H1 (cell line): Measurements from ENCODE around the gene SRRM3. TPM values are rescaled to one million over a fixed set of nuclear protein-coding genes. Genes with fewer than 3 reads are reported as not detected.
A peak's percentile ranks its signal among the peaks of the same experiment; 100 is the strongest.

ENCODE experiments used
- CTCF ChIA-PET: fragments of 300-600 bp; sonication (Branson Sonifier 250); formaldehyde crosslinking; loops from one replicate; lab custom pipeline; 2021; ENCODE audit not compliant: partially characterized antibody; lab: Charles Lee
- POLR2A ChIA-PET: fragments of 300-600 bp; sonication (Branson Sonifier 250); formaldehyde crosslinking; loops from one replicate; lab custom pipeline; 2021; ENCODE audit warnings: inconsistent platforms; ENCODE audit not compliant: partially characterized antibody; lab: Charles Lee
- DNase-seq, 2 experiments: peaks; one replicate each; pipeline versions ENCODE4 v3.0.0 to v3.0.0-alpha.2; 2010 to 2022; ENCODE audit warnings: low spot score in 2 of 2, low read depth in 1 of 2, mixed read lengths in 1 of 2
- FAIRE-seq: peaks from 2 replicates; lab custom pipeline; 2011; peaks lifted over from hg19 to GRCh38; lab: Jason Lieb, UNC
- H2AFZ ChIP-seq: 2 replicates; pipeline ENCODE4 v1.8.1; 2012; ENCODE audit warnings: low read length, inconsistent platforms
- H2AK5ac ChIP-seq: 2 replicates; pipeline ENCODE4 v1.6.1; 2013; ENCODE audit warnings: low read depth, low read length
- H2BK120ac ChIP-seq: replicated peaks from 2 replicates; pipeline ENCODE3; 2013; ENCODE audit warnings: low read depth, low read length, inconsistent platforms
- H2BK12ac ChIP-seq: 2 replicates; pipeline ENCODE4 v1.6.1; 2013; ENCODE audit warnings: low read depth, low read length
- H2BK15ac ChIP-seq: 2 replicates; pipeline ENCODE4 v1.6.1; 2013; ENCODE audit warnings: low read length
- H2BK20ac ChIP-seq: 2 replicates; pipeline ENCODE4 v1.6.1; 2013; ENCODE audit warnings: low read length
- H2BK5ac ChIP-seq: 2 replicates; pipeline ENCODE4 v1.6.1; 2013; ENCODE audit warnings: low read depth, low read length
- H3K14ac ChIP-seq: 2 replicates; pipeline ENCODE4 v1.6.1; 2013; ENCODE audit warnings: inconsistent platforms; ENCODE audit not compliant: insufficient read length
- H3K18ac ChIP-seq: 2 replicates; pipeline ENCODE4 v1.6.1; 2013; ENCODE audit warnings: low read length; ENCODE audit errors: extremely low read depth
- H3K23ac ChIP-seq: 2 replicates; pipeline ENCODE4 v1.6.1; 2013; ENCODE audit warnings: inconsistent platforms; ENCODE audit not compliant: insufficient read length
- H3K23me2 ChIP-seq: 2 replicates; pipeline ENCODE4 v1.6.1; 2013; ENCODE audit warnings: low read depth, low read length
- H3K27ac ChIP-seq: 2 replicates; pipeline ENCODE4 v1.6.1; 2011; ENCODE audit warnings: low read depth, low read length, inconsistent platforms
- H3K27me3 ChIP-seq, 4 experiments: replicated peaks in 1 of 4; 1 replicate in 1 of 4; 2 replicates in 3 of 4; pipeline versions ENCODE4 v1.6.1 to v1.8.1; 2011 to 2013; ENCODE audit warnings: low read length in 3 of 4, mild to moderate bottlenecking in 3 of 4, inconsistent platforms in 2 of 4, mixed read lengths in 2 of 4, moderate library complexity in 1 of 4; ENCODE audit not compliant: control insufficient read depth in 3 of 4, insufficient read depth in 3 of 4; ENCODE audit errors: extremely low read depth in 1 of 4
- H3K36me3 ChIP-seq, 4 experiments: 2 replicates each; pipeline versions ENCODE4 v1.6.1 to v1.8.1; 2011 to 2013; ENCODE audit warnings: mild to moderate bottlenecking in 4 of 4, low read length in 3 of 4, moderate library complexity in 2 of 4, control low read depth in 1 of 4, inconsistent platforms in 1 of 4; ENCODE audit not compliant: insufficient read depth in 4 of 4, control insufficient read depth in 2 of 4
- H3K4ac ChIP-seq: replicated peaks from 2 replicates; pipeline ENCODE3; 2013; ENCODE audit warnings: low read length, low read depth, mixed read lengths, inconsistent platforms; ENCODE audit not compliant: insufficient read length
- H3K4me1 ChIP-seq, 4 experiments: replicated peaks in 1 of 4; 1 replicate in 1 of 4; 2 replicates in 3 of 4; pipeline versions ENCODE4 v1.6.1 to v1.8.1; 2011 to 2013; ENCODE audit warnings: low read length in 3 of 4, inconsistent platforms in 2 of 4, mixed read lengths in 1 of 4; ENCODE audit not compliant: insufficient read depth in 4 of 4, control insufficient read depth in 3 of 4
- H3K4me2 ChIP-seq, 2 experiments: 2 replicates each; pipeline versions ENCODE4 v1.6.1 to v1.8.1; 2011 to 2013; ENCODE audit warnings: low read depth in 2 of 2, low read length in 2 of 2, control low read depth in 1 of 2, inconsistent platforms in 1 of 2, mild to moderate bottlenecking in 1 of 2; ENCODE audit not compliant: insufficient read depth in 1 of 2
- H3K4me3 ChIP-seq, 4 experiments: fragments of 200-600, 300-600 bp in 1 of 4; sonication (generic), shearing (Covaris generic), sonication (Bioruptor Twin) in 1 of 4; 2 replicates each; pipeline versions ENCODE4 v1.5.1 to v1.8.1; 2011 to 2016; ENCODE audit warnings: low read length in 4 of 4, low read depth in 3 of 4, control low read depth in 2 of 4, inconsistent platforms in 2 of 4, mild to moderate bottlenecking in 2 of 4, mixed read lengths in 1 of 4, moderate library complexity in 1 of 4; ENCODE audit not compliant: insufficient read depth in 2 of 4; ENCODE audit errors: extremely low read depth in 1 of 4
- H3K56ac ChIP-seq: replicated peaks from 2 replicates; pipeline ENCODE3; 2013; ENCODE audit warnings: low read depth, mild to moderate bottlenecking, mixed read lengths, low read length, inconsistent platforms; ENCODE audit not compliant: insufficient read length
- H3K79me1 ChIP-seq: 2 replicates; pipeline ENCODE4 v1.6.1; 2013; ENCODE audit warnings: low read depth, low read length, control low read depth
- H3K79me2 ChIP-seq, 2 experiments: 2 replicates each; pipeline versions ENCODE4 v1.6.1 to v1.8.1; 2012 to 2013; ENCODE audit warnings: low read length in 2 of 2, mild to moderate bottlenecking in 2 of 2, inconsistent platforms in 1 of 2; ENCODE audit not compliant: insufficient read depth in 2 of 2, control insufficient read depth in 1 of 2
- H3K9ac ChIP-seq, 4 experiments: replicated peaks in 1 of 4; 1 replicate in 1 of 4; 2 replicates in 3 of 4; pipeline versions ENCODE4 v1.6.1 to v1.8.1; 2011 to 2013; ENCODE audit warnings: low read depth in 3 of 4, low read length in 3 of 4, control low read depth in 2 of 4, mild to moderate bottlenecking in 2 of 4, moderate library complexity in 2 of 4, inconsistent platforms in 1 of 4; ENCODE audit errors: extremely low read depth in 1 of 4
- H3K9me3 ChIP-seq, 2 experiments: 2 replicates each; pipeline versions ENCODE4 v1.6.1 to v1.8.1; 2012 to 2013; ENCODE audit warnings: mild to moderate bottlenecking in 2 of 2, moderate library complexity in 2 of 2, control low read depth in 1 of 2, inconsistent platforms in 1 of 2, low read depth in 1 of 2, low read length in 1 of 2, mixed read lengths in 1 of 2; ENCODE audit not compliant: insufficient read depth in 2 of 2
- H4K20me1 ChIP-seq, 2 experiments: replicated peaks in 1 of 2; 2 replicates each; pipeline versions ENCODE3 to v1.8.1; 2011 to 2013; ENCODE audit warnings: inconsistent platforms in 2 of 2, low read length in 2 of 2, mild to moderate bottlenecking in 1 of 2; ENCODE audit not compliant: insufficient read depth in 2 of 2, control insufficient read depth in 1 of 2
- H4K5ac ChIP-seq: 2 replicates; pipeline ENCODE4 v1.6.1; 2013; ENCODE audit warnings: low read length, low read depth, mixed read lengths, inconsistent platforms; ENCODE audit not compliant: insufficient read length
- H4K8ac ChIP-seq: 2 replicates; pipeline ENCODE4 v1.8.0; 2013; ENCODE audit warnings: mild to moderate bottlenecking, moderate library complexity, low read length, inconsistent platforms; ENCODE audit not compliant: insufficient read depth; ENCODE audit errors: extremely low read depth
- H4K91ac ChIP-seq: replicated peaks from 2 replicates; pipeline ENCODE3; 2013; ENCODE audit warnings: low read length, mixed read lengths, inconsistent platforms; ENCODE audit not compliant: insufficient read length
- BCL11A ChIP-seq, 2 experiments: IDR thresholded peaks; one replicate each; pipeline ENCODE4 v1.6.1; 2011; ENCODE audit warnings: low read depth in 2 of 2, low read length in 2 of 2, mild to moderate bottlenecking in 2 of 2
- BRCA1 ChIP-seq: IDR thresholded peaks from 2 replicates; pipeline ENCODE4 v1.6.1; 2012; ENCODE audit warnings: low read depth, low read length, improper control_type of control experiment
- CHD1 ChIP-seq: IDR thresholded peaks from 2 replicates; pipeline ENCODE4 v1.6.1; 2012; ENCODE audit warnings: low read depth, low read length, improper control_type of control experiment
- JUND ChIP-seq: IDR thresholded peaks from 2 replicates; pipeline ENCODE4 v1.6.1; 2011; ENCODE audit warnings: mild to moderate bottlenecking, improper control_type of control experiment, low read length
- RNF2 ChIP-seq: fragments of 200-900, 300-1000 bp; sonication (generic); IDR thresholded peaks from 2 replicates; pipeline ENCODE4 v1.7.1; 2016; ENCODE audit warnings: borderline replicate concordance, low read depth, mild to moderate bottlenecking, antibody characterized with exemption, low read length; ENCODE audit not compliant: poor library complexity, severe bottlenecking; ENCODE audit errors: missing control alignments
- RXRA ChIP-seq: IDR thresholded peaks from 2 replicates; pipeline ENCODE4 v1.6.1; 2011; ENCODE audit warnings: low read depth, mild to moderate bottlenecking, low read length, moderate library complexity; ENCODE audit not compliant: insufficient read depth
- SUZ12 ChIP-seq: fragments of 200-600 bp; sonication (generic); IDR thresholded peaks from 2 replicates; pipeline ENCODE4 v1.6.1; 2012; ENCODE audit warnings: mild to moderate bottlenecking, inconsistent platforms, low read length, moderate library complexity, mixed read lengths
- WGBS, 2 experiments: shearing (Covaris generic) in 1 of 2; methylation state at CpG; one replicate each; pipeline versions ENCODE4 v1.1.6 to v1.1.7; 2013 to 2015; ENCODE audit warnings: low lambda C conversion rate in 2 of 2, mixed read lengths in 2 of 2, inconsistent platforms in 1 of 2, low coverage in 1 of 2, missing lambda C conversion rate in 1 of 2; ENCODE audit not compliant: insufficient replicate concordance in 2 of 2, insufficient coverage in 1 of 2, insufficient read length in 1 of 2; ENCODE audit errors: extremely low coverage in 1 of 2, missing lambda C conversion rate in 1 of 2; 5-methylcytosine and 5-hydroxymethylcytosine counted together
- polyA plus RNA-seq, 7 experiments: library from polyadenylated mRNA; depleted of rRNA in 3 of 7; stranded (reverse) in 5 of 7; unstranded in 2 of 7; fragments of >200 nt in 5 of 7; fragments of 200-250 nt in 2 of 7; gene quantifications; 1 replicate in 5 of 7; 2 replicates in 1 of 7; 4 replicates in 1 of 7; pipeline versions ENCODE4 v1.2.1 to v1.2.3, GENCODE V29; 2011 to 2013; ENCODE audit warnings: missing spikeins in 2 of 7, mixed read lengths in 2 of 7
- total RNA-seq: library from RNA; stranded (reverse); fragmentation: NEBNext Ultra II Directional; extraction: Animal tissue kit (Norgen Biotek cat#: 25700); gene quantifications from 2 replicates; pipeline ENCODE4 v1.2.1, GENCODE V29; 2021
- TF ChIP-seq, protein P1 (sequence below): IDR thresholded peaks from 2 replicates; pipeline ENCODE4 v1.6.1; 2011; ENCODE audit warnings: low read length, improper control_type of control experiment
- TF ChIP-seq, protein P2 (sequence below): IDR thresholded peaks from 2 replicates; pipeline ENCODE4 v1.6.1; 2012; ENCODE audit warnings: inconsistent platforms

The SRRM3 gene
- total and polyA plus RNA-seq, 2 of the 8 experiments (the other 6 are each of a cell fraction or from before 2014, with no cell fraction given), result 10.4 to 17.4 TPM

DNA sequence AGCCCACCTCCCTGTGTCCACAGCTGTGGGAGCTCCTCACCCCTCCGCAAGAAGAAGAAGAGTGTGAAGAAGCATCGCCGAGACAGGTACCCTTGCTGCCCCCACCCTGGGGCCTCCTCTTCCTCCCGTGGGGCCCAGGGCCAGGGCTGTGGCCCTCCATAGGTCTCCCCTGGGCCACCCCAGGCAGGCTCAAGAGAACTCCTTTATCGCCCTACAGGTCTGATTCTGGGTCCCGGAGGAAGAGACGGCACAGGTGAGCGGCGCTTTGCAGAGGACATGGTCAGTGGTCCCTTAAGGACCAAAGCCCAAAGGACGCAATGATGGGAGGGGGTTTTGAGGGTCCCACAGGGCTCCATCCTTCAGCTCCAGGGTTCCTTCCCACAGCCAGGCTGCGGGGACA lies 59.6 kb downstream of the SRRM3 start:
- DNase-seq, result no peak
- POLR2A ChIA-PET, result interaction anchor here (1.0 to 2.8 kb wide), 7 partner anchors 9 to 187 kb away, joined by 3 to 15 read pairs (median 3); no protein-coding TSS in a partner anchor
- no peaks in the 10 kb centered on the region for H4K20me1 ChIP-seq
- no peak overlapping the region for H2AFZ ChIP-seq
- no peaks in the 10 kb centered on the region for H3K9me3 ChIP-seq
- H3K27ac ChIP-seq, result no peak overlapping the region
- H4K91ac ChIP-seq, result peak overlapping the region; percentile 42
- H2BK120ac ChIP-seq, result no peak overlapping the region
- no peaks in the 10 kb centered on the region; the same call in 1 of the 2 replicates for H3K79me1 ChIP-seq
- CTCF ChIA-PET, result interaction anchor here (0.6 to 5.7 kb wide), 19 partner anchors 10 to 395 kb away, joined by 3 to 125 read pairs (median 13); partner anchors contain the start of gene SRRM3
- peaks cover 4% of the 10 kb centered on the region; the same call in 1 of the 2 replicates for H3K23me2 ChIP-seq
- peak overlapping the region in 1 of 2 experiments; percentile 20; a peak in 1 of 4 replicates for H3K4me2 ChIP-seq
- WGBS, 2 experiments, result 84% methylated on average over 10 of the region's 11 CpGs; no CpG with 5 or more reads in 1 of the 2 experiments
- peak overlapping the region; percentile 82; the same call in 1 of the 2 replicates for H2BK12ac ChIP-seq
- H3K14ac ChIP-seq, result no peak overlapping the region
- H3K56ac ChIP-seq, result no peak overlapping the region
- H2BK15ac ChIP-seq, result no peak overlapping the region
- H4K5ac ChIP-seq, result no peak overlapping the region
- H2AK5ac ChIP-seq, result no peak overlapping the region
- no peak for TF ChIP-seq SUZ12
- TF ChIP-seq RNF2, result no peak
- no peak for TF ChIP-seq JUND
- TF ChIP-seq RXRA, result no peak
- TF ChIP-seq BRCA1, result no peak
- TF ChIP-seq, protein P1, sequence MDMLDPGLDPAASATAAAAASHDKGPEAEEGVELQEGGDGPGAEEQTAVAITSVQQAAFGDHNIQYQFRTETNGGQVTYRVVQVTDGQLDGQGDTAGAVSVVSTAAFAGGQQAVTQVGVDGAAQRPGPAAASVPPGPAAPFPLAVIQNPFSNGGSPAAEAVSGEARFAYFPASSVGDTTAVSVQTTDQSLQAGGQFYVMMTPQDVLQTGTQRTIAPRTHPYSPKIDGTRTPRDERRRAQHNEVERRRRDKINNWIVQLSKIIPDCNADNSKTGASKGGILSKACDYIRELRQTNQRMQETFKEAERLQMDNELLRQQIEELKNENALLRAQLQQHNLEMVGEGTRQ, result no peak
- TF ChIP-seq, protein P2, sequence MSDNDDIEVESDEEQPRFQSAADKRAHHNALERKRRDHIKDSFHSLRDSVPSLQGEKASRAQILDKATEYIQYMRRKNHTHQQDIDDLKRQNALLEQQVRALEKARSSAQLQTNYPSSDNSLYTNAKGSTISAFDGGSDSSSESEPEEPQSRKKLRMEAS, result no peak
- no peak for TF ChIP-seq BCL11A (IDR thresholded peaks at IDR 0.05; ENCODE audit: low read depth in 2 of 2, low read length in 2 of 2)
- no peak for TF ChIP-seq CHD1
- no peak for FAIRE-seq
- peaks cover 0 to 3% (median 0%) of the 10 kb centered on the region in 4 experiments; a peak in 2 of 8 replicates for H3K36me3 ChIP-seq
- peaks cover 3 to 29% (median 17%) of the 10 kb centered on the region in 4 experiments for H3K4me1 ChIP-seq
- peak overlapping the region; percentile 15; the same call in 1 of the 2 replicates for H2BK20ac ChIP-seq
- H3K27me3 ChIP-seq, result no peaks in the 10 kb centered on the region
- no peak overlapping the region for H3K4me3 ChIP-seq
- H4K8ac ChIP-seq, result no peak overlapping the region
- no peak overlapping the region for H3K4ac ChIP-seq
- peak overlapping the region; percentile 1; the same call in 1 of the 2 replicates for H2BK5ac ChIP-seq
- H3K18ac ChIP-seq, result no peak overlapping the region
- H3K79me2 ChIP-seq, result no peaks in the 10 kb centered on the region
- H3K9ac ChIP-seq, result no peak overlapping the region
- no peak overlapping the region for H3K23ac ChIP-seq
